Measurements from ENCODE around the gene DICER1. TPM values are rescaled to one million over a fixed set of nuclear protein-coding genes. Genes with fewer than 3 reads are reported as not detected.
"Not testable (repeated sequence)": the region's sequence is repeated elsewhere in the genome, so short reads cannot be mapped to it uniquely, and the experiment has no call there.

DICER1 gene
- total RNA-seq, 4 donors from 2014 or later, result 64.7 to 137 (median 87.6) TPM

GRCh38 chr14:95141684-95142083, 15.6 kb downstream of the DICER1 start:
- no peak for TF ChIP-seq CTCF (IDR thresholded peaks at IDR 0.05)
- no peak for ATAC-seq (ENCODE audit: low FRiP score)
- DNase-seq (ENCODE audit: low spot score), result no peak

GRCh38 chr14:95140060-95140858, 17.1 kb downstream of the DICER1 start:
- DNase-seq (ENCODE audit: low spot score) (no peak), ATAC-seq (ENCODE audit: low FRiP score) (peak; percentile 69)
- no peak for TF ChIP-seq CTCF (IDR thresholded peaks at IDR 0.05)

- no peak for ATAC-seq (ENCODE audit: low FRiP score)
- TF ChIP-seq CTCF (IDR thresholded peaks at IDR 0.05), result no peak
Measured at GRCh38 chr14:95138876-95139275, 18.5 kb downstream of the DICER1 start.

GRCh38 chr14:95138455-95138854, 18.9 kb downstream of the DICER1 start:
- ATAC-seq (ENCODE audit: low FRiP score); DNase-seq (ENCODE audit: low spot score): not testable (repeated sequence)

More at GRCh38 chr14:95138876-95139275, 18.5 kb downstream of the DICER1 start:
- no peak for DNase-seq (ENCODE audit: low spot score)

DNA sequence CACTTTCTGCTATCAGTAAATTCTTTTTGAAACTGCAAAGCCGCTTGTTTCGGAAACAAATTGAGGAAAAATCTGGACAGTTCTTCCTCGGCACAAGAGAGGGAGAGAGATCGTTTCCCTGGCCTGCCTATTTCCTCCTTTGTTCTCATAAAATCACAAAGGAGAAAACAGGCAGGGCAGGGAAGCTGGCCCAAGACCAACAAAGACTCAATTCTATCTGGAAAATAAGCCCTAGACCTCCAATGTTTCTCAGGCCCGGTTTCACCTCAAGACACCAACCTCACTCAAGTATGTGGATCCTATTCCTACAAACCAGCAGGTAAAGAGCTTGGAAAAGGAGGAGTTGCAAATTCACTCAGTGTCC, 19.5 kb downstream of the DICER1 start:
- DNase-seq (ENCODE audit: low spot score) (no peak), ATAC-seq (ENCODE audit: low FRiP score) (no peak)
- no peak for TF ChIP-seq CTCF (IDR thresholded peaks at IDR 0.05)

DNA sequence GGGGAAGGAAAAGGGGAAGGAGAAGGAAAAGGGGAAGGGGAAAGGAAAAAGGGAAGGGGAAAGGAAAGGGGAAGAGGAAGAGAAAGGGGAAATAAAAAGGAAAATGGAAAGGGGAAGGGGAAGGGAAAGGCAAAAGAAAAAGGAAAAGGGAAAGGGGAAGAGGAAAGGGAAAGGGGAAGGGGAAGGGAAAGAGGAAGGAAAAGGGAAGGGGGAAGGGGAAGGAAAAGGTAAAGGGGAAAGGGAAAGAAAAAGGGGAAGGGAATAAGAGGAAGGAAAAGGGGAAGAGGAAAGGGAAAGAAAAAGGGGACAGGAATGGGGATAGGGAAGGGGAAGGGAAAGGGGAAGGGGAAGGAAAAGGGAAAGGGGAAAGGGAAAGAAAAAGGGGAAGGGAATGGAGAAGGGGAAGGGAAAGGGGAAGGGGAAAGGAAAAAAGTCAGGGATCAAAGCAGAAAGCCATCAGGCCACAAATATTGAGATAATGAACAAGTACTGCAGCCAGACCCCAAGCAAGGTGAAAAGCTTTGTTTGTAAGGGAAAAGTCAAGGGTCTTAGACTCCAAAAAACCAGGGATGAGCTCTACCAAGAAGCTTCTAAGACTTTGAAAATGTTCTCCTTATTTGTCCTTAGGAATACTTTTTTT, 20.0 kb downstream of the DICER1 start:
- no peak for TF ChIP-seq CTCF (IDR thresholded peaks at IDR 0.05)
- no peak for ATAC-seq (ENCODE audit: low FRiP score)

GRCh38 chr14:95136631-95137030, 20.7 kb downstream of the DICER1 start:
- ATAC-seq (ENCODE audit: low FRiP score) (no peak), DNase-seq (ENCODE audit: low spot score) (no peak)
- TF ChIP-seq CTCF (IDR thresholded peaks at IDR 0.05), result no peak

More for the DNA sequence above, 20.0 kb downstream of the DICER1 start:
- DNase-seq (ENCODE audit: low spot score), result no peak

Measured in omental fat pad (tissue), 4 donors.